ENCODE measurements around the gene CCDC12. TPM values are rescaled to one million over a fixed set of nuclear protein-coding genes. Genes with fewer than 3 reads are reported as not detected.

The CCDC12 gene
- total and polyA plus RNA-seq, 9 of the 15 experiments (the other 6 are each of a cell fraction or from before 2014, with no cell fraction given), result 8.9 to 201 (median 86.9) TPM

DNA sequence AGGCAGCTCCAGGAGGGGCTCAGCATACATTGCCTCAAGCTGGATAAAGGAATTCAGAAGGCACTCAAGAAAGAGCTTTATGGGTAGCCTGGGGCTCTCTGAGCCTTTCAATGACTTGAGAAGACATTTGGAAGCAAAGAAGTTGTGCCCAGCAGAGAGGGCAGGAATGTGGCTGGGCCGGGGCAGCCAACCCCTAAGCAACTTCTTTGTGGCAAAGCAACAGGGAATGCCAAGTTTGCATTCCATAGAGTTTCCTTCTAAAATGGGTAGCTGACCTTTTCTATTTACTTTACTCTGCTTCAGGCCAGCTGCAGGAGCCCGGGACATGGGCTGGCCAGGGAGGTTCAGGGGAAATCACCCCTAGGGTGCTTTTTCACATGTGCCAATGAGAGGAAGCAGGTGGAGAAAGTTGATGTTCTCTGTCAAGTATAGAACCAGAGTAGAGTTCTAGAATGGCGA lies 45.6 kb downstream of the CCDC12 start:
- ChIA-PET CTCF (ENCODE audit: low intra/inter-chr PET ratio) (no interaction called here), POLR2A (interaction anchor here (0.6 to 3.0 kb wide), 6 partner anchors 11 to 586 kb away, joined by 3 to 12 read pairs (median 4); partner anchors contain the start of gene NBEAL2)
- Histone ChIP-seq H3K4me1 (replicated peaks in 1 of 2; ENCODE audit: control insufficient read depth in 2 of 2, insufficient read depth in 2 of 2, low read length in 2 of 2) (peaks cover 28 to 35% of the 10 kb centered on the region in 2 experiments), H3K4me2 (ENCODE audit: insufficient read depth, low read length) (no peak overlapping the region), H3K27ac (ENCODE audit: extremely low read depth, low read depth, low read length) (no peak overlapping the region), H3K9ac (ENCODE audit: insufficient read depth in 1 of 2, low read depth in 2 of 2, low read length in 2 of 2) (no peak overlapping the region; a peak in 1 of 4 replicates), H2AFZ (ENCODE audit: low read depth, low read length) (no peak overlapping the region), H3K9me1 (ENCODE audit: control insufficient read depth, insufficient read depth, low read length) (peaks cover 10% of the 10 kb centered on the region), H3K36me3 (ENCODE audit: control insufficient read depth, insufficient read depth, low read length) (peaks cover 76% of the 10 kb centered on the region), H3K27me3 (ENCODE audit: control insufficient read depth in 2 of 2, insufficient read depth in 2 of 2, low read length in 2 of 2) (no peaks in the 10 kb centered on the region), H4K20me1 (replicated peaks; ENCODE audit: control insufficient read depth, insufficient read depth, low read length) (peaks cover 27% of the 10 kb centered on the region), H3K79me2 (ENCODE audit: control insufficient read depth, insufficient read depth, low read length) (peaks cover 87% of the 10 kb centered on the region), H3K4me3 (no peak overlapping the region), H3K9me3 (replicated peaks; ENCODE audit: control insufficient read depth, insufficient read depth, low read depth, low read length) (no peaks in the 10 kb centered on the region)
- BruUV-seq (replicated peaks), result no TSS peak
- in situ Hi-C loops (cut with MboI), result no loop called here
- TF ChIP-seq NCOA6 (IDR thresholded peaks at IDR 0.05) (no peak), CREB1 (IDR thresholded peaks at IDR 0.05) (no peak), CREB1 (CRISPR knock-in tag; IDR thresholded peaks at IDR 0.05) (no peak), TGIF2 (CRISPR knock-in tag; IDR thresholded peaks at IDR 0.05) (no peak), ZC3H11A (IDR thresholded peaks at IDR 0.05; ENCODE audit: low read depth, low read length) (no peak), XRCC4 (IDR thresholded peaks at IDR 0.05; ENCODE audit: extremely low read depth, insufficient read depth, insufficient read length) (no peak), ZNF507 (tag; conservative IDR thresholded peaks at IDR 0.05) (no peak), TCF3 (CRISPR knock-in tag; IDR thresholded peaks at IDR 0.05) (no peak), SMARCA4 (IDR thresholded peaks at IDR 0.05) (no peak), TCF7L2 (IDR thresholded peaks at IDR 0.05; ENCODE audit: low read depth, low read length) (no peak), NFYB (IDR thresholded peaks at IDR 0.05; ENCODE audit: extremely low read depth, insufficient read length) (no peak)
- TF ChIP-seq, protein P1, sequence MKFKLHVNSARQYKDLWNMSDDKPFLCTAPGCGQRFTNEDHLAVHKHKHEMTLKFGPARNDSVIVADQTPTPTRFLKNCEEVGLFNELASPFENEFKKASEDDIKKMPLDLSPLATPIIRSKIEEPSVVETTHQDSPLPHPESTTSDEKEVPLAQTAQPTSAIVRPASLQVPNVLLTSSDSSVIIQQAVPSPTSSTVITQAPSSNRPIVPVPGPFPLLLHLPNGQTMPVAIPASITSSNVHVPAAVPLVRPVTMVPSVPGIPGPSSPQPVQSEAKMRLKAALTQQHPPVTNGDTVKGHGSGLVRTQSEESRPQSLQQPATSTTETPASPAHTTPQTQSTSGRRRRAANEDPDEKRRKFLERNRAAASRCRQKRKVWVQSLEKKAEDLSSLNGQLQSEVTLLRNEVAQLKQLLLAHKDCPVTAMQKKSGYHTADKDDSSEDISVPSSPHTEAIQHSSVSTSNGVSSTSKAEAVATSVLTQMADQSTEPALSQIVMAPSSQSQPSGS (CRISPR knock-in tag; IDR thresholded peaks at IDR 0.05), result no peak
- TF ChIP-seq, protein P2, sequence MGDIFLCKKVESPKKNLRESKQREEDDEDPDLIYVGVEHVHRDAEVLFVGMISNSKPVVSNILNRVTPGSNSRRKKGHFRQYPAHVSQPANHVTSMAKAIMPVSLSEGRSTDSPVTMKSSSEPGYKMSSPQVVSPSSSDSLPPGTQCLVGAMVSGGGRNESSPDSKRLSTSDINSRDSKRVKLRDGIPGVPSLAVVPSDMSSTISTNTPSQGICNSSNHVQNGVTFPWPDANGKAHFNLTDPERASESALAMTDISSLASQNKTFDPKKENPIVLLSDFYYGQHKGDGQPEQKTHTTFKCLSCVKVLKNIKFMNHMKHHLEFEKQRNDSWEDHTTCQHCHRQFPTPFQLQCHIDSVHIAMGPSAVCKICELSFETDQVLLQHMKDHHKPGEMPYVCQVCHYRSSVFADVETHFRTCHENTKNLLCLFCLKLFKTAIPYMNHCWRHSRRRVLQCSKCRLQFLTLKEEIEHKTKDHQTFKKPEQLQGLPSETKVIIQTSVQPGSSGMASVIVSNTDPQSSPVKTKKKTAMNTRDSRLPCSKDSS (IDR thresholded peaks at IDR 0.05; ENCODE audit: low read depth, partially characterized antibody), result no peak
- TF ChIP-seq, protein P3, sequence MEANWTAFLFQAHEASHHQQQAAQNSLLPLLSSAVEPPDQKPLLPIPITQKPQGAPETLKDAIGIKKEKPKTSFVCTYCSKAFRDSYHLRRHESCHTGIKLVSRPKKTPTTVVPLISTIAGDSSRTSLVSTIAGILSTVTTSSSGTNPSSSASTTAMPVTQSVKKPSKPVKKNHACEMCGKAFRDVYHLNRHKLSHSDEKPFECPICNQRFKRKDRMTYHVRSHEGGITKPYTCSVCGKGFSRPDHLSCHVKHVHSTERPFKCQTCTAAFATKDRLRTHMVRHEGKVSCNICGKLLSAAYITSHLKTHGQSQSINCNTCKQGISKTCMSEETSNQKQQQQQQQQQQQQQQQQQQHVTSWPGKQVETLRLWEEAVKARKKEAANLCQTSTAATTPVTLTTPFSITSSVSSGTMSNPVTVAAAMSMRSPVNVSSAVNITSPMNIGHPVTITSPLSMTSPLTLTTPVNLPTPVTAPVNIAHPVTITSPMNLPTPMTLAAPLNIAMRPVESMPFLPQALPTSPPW (CRISPR knock-in tag; IDR thresholded peaks at IDR 0.05), result no peak
- TF ChIP-seq, protein P4, sequence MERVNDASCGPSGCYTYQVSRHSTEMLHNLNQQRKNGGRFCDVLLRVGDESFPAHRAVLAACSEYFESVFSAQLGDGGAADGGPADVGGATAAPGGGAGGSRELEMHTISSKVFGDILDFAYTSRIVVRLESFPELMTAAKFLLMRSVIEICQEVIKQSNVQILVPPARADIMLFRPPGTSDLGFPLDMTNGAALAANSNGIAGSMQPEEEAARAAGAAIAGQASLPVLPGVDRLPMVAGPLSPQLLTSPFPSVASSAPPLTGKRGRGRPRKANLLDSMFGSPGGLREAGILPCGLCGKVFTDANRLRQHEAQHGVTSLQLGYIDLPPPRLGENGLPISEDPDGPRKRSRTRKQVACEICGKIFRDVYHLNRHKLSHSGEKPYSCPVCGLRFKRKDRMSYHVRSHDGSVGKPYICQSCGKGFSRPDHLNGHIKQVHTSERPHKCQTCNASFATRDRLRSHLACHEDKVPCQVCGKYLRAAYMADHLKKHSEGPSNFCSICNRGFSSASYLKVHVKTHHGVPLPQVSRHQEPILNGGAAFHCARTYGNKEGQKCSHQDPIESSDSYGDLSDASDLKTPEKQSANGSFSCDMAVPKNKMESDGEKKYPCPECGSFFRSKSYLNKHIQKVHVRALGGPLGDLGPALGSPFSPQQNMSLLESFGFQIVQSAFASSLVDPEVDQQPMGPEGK (CRISPR knock-in tag; IDR thresholded peaks at IDR 0.05; ENCODE audit: borderline replicate concordance), result no peak
- ATAC-seq (no peak), FAIRE-seq (no peak), DNase-seq (ENCODE audit: extremely low read depth in 1 of 4, low spot score in 3 of 4) (no peak)
- 97% methylated on average over 3 of the region's 3 CpGs for WGBS (ENCODE audit: insufficient coverage, low coverage, missing lambda C conversion rate)
- intact Hi-C loops (cut with micrococcal nuclease), result loop anchor here (2.0 to 5.0 kb wide), 2 partner anchors 46 to 68 kb away; partner anchors contain the start of genes CCDC12 and NBEAL2
